Right lobe of liver (tissue), 4 donors: ENCODE measurements around the gene G0S2.

Experiments
- POLR2A ChIP-seq: fragments of 450-650 bp; IDR thresholded peaks from one replicate; pipeline ENCODE4 v1.6.1; 2017; ENCODE audit warnings: antibody characterized with exemption, mild to moderate bottlenecking
- TF ChIP-seq, protein P1 (sequence below), 4 donors: fragments of 200-600 bp in 3 of 4; fragments of 450-650 bp in 1 of 4; IDR thresholded peaks; one replicate each; pipeline versions ENCODE4 v1.5.1 to v1.8.0; 2016 to 2022; ENCODE audit warnings: antibody characterized with exemption in 4 of 4, mild to moderate bottlenecking in 2 of 4
- donor health status: DM: no; HTN: no; CAD: no.
- donor health status: DM: no; HTN: no; CAD: no.
- donor health status: DM: no; HTN: yes; CAD: no.

- TF ChIP-seq, protein P1, sequence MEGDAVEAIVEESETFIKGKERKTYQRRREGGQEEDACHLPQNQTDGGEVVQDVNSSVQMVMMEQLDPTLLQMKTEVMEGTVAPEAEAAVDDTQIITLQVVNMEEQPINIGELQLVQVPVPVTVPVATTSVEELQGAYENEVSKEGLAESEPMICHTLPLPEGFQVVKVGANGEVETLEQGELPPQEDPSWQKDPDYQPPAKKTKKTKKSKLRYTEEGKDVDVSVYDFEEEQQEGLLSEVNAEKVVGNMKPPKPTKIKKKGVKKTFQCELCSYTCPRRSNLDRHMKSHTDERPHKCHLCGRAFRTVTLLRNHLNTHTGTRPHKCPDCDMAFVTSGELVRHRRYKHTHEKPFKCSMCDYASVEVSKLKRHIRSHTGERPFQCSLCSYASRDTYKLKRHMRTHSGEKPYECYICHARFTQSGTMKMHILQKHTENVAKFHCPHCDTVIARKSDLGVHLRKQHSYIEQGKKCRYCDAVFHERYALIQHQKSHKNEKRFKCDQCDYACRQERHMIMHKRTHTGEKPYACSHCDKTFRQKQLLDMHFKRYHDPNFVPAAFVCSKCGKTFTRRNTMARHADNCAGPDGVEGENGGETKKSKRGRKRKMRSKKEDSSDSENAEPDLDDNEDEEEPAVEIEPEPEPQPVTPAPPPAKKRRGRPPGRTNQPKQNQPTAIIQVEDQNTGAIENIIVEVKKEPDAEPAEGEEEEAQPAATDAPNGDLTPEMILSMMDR (IDR thresholded peaks at IDR 0.05) = no peak
- no peak for TF ChIP-seq POLR2A
Observed at GRCh38 chr1:209625791-209626285, 49.4 kb upstream of the G0S2 start.
